Smooth muscle cell (in vitro differentiated cells): Measurements from ENCODE around the gene RUBCN. TPM values are rescaled to one million over a fixed set of nuclear protein-coding genes. Genes with fewer than 3 reads are reported as not detected.

Experiments used
- DNase-seq: peaks from one replicate; lab custom pipeline; 2025; ENCODE audit not compliant: unreplicated experiment; lab: John Stamatoyannopoulos, UW
- H2AFZ ChIP-seq: fragments of 200-600 bp; sonication (generic); 2 replicates; pipeline ENCODE4 v1.6.0; 2016; ENCODE audit warnings: antibody characterized with exemption, low read depth, mild to moderate bottlenecking
- H3F3A ChIP-seq: fragments of 200-600 bp; sonication (generic); 2 replicates; pipeline ENCODE4 v1.6.0; 2017; ENCODE audit warnings: antibody characterized with exemption, low read depth
- H3K27ac ChIP-seq: fragments of 200-600 bp; sonication (generic); 2 replicates; pipeline ENCODE4 v1.5.1; 2016; ENCODE audit warnings: low read depth, mild to moderate bottlenecking
- H3K27me3 ChIP-seq: fragments of 200-600 bp; sonication (generic); 2 replicates; pipeline ENCODE4 v1.6.1; 2016; ENCODE audit warnings: low read depth, mild to moderate bottlenecking
- H3K36me3 ChIP-seq: fragments of 200-600 bp; sonication (generic); 2 replicates; pipeline ENCODE4 v1.5.1; 2016; ENCODE audit warnings: low read depth
- H3K4me1 ChIP-seq: fragments of 200-600 bp; sonication (generic); 2 replicates; pipeline ENCODE4 v1.5.1; 2016; ENCODE audit warnings: low read depth
- H3K4me2 ChIP-seq: fragments of 200-600 bp; sonication (generic); 2 replicates; pipeline ENCODE4 v1.6.0; 2016; ENCODE audit warnings: mild to moderate bottlenecking
- H3K4me3 ChIP-seq: fragments of 200-600 bp; sonication (generic); 2 replicates; pipeline ENCODE4 v1.5.1; 2016; ENCODE audit warnings: mild to moderate bottlenecking
- H3K79me2 ChIP-seq: fragments of 200-600 bp; sonication (generic); 2 replicates; pipeline ENCODE4 v1.6.0; 2016; ENCODE audit warnings: low read depth, mild to moderate bottlenecking
- H3K9ac ChIP-seq: fragments of 200-600 bp; sonication (generic); 2 replicates; pipeline ENCODE4 v1.6.0; 2016; ENCODE audit warnings: low read depth
- H3K9me3 ChIP-seq: fragments of 200-600 bp; sonication (generic); replicated peaks from 2 replicates; pipeline ENCODE4 v1.5.1; 2016; ENCODE audit warnings: low read depth
- H4K20me1 ChIP-seq: fragments of 200-600 bp; sonication (generic); 2 replicates; pipeline ENCODE4 v1.6.0; 2016; ENCODE audit warnings: low read depth
- WGBS: methylation state at CpG from one replicate; pipeline ENCODE4 v1.1.7; 2016; ENCODE audit warnings: low lambda C conversion rate; 5-methylcytosine and 5-hydroxymethylcytosine counted together
- polyA plus RNA-seq: library from polyadenylated mRNA; unstranded; fragments of >200 nt; fragmentation: Nextera tagmentation; extraction: Ambion mirVana; gene quantifications from 2 replicates; pipeline ENCODE4 v1.2.1, GENCODE V29; 2016
- total RNA-seq: library from RNA; depleted of rRNA; stranded (reverse); fragments of >200 nt; gene quantifications from 2 replicates; pipeline ENCODE4 v1.2.3, GENCODE V29; 2014
- TF ChIP-seq, protein P1 (sequence below): fragments of 200-600 bp; sonication (generic); IDR thresholded peaks from 2 replicates; pipeline ENCODE4 v1.5.1; 2017; ENCODE audit warnings: borderline replicate concordance, mild to moderate bottlenecking, antibody characterized with exemption; ENCODE audit not compliant: insufficient read depth, poor library complexity, severe bottlenecking

Gene RUBCN
- total and polyA plus RNA-seq, 2 experiments from 2014 or later, result 7.5 to 8.3 TPM

DNA sequence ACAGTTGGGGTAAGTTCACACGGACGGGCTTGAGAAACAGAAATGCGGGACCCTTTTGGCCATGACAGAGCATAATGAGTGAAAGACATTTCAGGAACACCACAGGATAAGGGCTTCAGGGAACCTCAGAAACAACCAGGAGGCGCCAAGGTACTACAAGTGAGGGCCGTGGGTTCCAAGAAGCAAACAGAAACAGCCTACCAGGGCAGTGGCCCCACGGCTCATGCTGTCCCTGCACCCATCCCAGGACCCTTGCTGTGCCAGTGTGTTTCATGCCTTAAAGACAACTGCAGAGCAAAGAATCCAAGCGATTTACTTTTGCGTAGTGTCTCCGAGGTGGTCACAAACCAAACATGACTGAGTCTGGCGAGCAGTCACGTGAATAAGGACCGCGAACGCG is 54.0 kb downstream of the RUBCN start:
- H3K4me3 ChIP-seq, result no peak overlapping the region
- TF ChIP-seq, protein P1, sequence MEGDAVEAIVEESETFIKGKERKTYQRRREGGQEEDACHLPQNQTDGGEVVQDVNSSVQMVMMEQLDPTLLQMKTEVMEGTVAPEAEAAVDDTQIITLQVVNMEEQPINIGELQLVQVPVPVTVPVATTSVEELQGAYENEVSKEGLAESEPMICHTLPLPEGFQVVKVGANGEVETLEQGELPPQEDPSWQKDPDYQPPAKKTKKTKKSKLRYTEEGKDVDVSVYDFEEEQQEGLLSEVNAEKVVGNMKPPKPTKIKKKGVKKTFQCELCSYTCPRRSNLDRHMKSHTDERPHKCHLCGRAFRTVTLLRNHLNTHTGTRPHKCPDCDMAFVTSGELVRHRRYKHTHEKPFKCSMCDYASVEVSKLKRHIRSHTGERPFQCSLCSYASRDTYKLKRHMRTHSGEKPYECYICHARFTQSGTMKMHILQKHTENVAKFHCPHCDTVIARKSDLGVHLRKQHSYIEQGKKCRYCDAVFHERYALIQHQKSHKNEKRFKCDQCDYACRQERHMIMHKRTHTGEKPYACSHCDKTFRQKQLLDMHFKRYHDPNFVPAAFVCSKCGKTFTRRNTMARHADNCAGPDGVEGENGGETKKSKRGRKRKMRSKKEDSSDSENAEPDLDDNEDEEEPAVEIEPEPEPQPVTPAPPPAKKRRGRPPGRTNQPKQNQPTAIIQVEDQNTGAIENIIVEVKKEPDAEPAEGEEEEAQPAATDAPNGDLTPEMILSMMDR, result no peak
- 96% methylated on average over 15 of the region's 15 CpGs for WGBS
- DNase-seq, result no peak
- H3K4me2 ChIP-seq, result no peak overlapping the region
- no peak overlapping the region for H3K9ac ChIP-seq
- H3K4me1 ChIP-seq, result no peaks in the 10 kb centered on the region
- H3K27me3 ChIP-seq, result no peaks in the 10 kb centered on the region
- no peak overlapping the region for H3K27ac ChIP-seq
- no peaks in the 10 kb centered on the region for H3K36me3 ChIP-seq
- H3K79me2 ChIP-seq, result no peaks in the 10 kb centered on the region
- H3F3A ChIP-seq, result no peaks in the 10 kb centered on the region
- H3K9me3 ChIP-seq, result no peaks in the 10 kb centered on the region
- H4K20me1 ChIP-seq, result no peaks in the 10 kb centered on the region
- no peak overlapping the region for H2AFZ ChIP-seq

DNA sequence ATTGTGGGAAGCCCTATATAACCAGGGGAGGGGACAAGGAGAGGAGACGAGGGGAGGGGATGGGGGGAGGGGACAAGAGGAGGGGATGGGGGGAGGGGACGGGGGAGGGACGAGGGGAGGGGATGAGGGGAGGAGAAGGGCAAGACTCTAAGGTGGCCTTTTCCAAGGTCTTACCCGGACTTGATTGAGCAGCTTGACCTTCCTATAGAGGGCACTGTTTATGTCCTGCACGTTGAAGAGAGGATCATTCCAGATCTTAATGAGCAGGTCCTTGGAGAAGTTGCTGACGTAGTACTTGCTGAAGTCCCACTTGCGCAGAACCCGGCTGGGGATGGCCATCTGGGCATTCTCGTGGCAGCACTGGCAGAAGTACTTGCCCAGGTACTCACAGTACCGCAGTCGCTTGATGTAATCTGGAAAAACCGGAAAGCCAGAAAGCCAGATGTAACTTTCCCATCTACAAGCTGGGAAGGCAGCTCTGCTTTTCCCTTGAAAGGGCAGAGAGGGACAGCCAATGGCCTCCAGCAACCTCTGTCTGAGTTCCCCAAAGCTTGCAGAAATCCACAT is 55.7 kb downstream of the RUBCN start:
- H3K27ac ChIP-seq, result no peak overlapping the region
- no peak overlapping the region for H3K4me3 ChIP-seq
- TF ChIP-seq, protein P1, result no peak
- H3K9me3 ChIP-seq, result no peaks in the 10 kb centered on the region
- no peaks in the 10 kb centered on the region for H3K27me3 ChIP-seq
- no peaks in the 10 kb centered on the region for H3K79me2 ChIP-seq
- no peak overlapping the region for H3K9ac ChIP-seq
- H3K4me2 ChIP-seq, result no peak overlapping the region
- no peaks in the 10 kb centered on the region for H3F3A ChIP-seq
- no peak for DNase-seq
- no peaks in the 10 kb centered on the region for H4K20me1 ChIP-seq
- no peak overlapping the region for H2AFZ ChIP-seq
- no peaks in the 10 kb centered on the region for H3K4me1 ChIP-seq
- WGBS, result 91% methylated on average over 10 of the region's 12 CpGs
- H3K36me3 ChIP-seq, result no peaks in the 10 kb centered on the region

DNA sequence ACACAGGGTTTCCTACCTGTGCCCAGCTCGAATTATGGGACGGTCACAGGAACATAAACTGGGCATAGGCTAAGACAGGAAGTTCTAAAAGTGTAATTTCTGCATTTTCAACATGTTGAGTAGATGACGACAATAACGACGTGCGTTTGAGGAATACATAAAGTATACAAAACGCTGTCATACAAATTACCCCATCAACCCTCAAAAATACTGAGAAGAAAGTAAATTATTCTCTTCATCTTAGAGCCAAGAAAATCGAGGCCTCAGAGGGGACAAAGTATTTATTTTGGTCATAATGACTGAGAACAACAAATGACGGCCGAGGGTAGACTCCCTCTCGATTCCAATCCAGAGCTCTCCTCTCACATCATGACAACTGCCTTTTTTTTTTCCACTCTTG is 60.8 kb downstream of the RUBCN start:
- Histone ChIP-seq H3K9me3 (no peaks in the 10 kb centered on the region), H3K36me3 (no peaks in the 10 kb centered on the region), H3K27ac (no peak overlapping the region), H3K4me3 (no peak overlapping the region), H3K27me3 (no peaks in the 10 kb centered on the region), H3K9ac (no peak overlapping the region), H4K20me1 (no peaks in the 10 kb centered on the region), H3F3A (no peaks in the 10 kb centered on the region), H2AFZ (no peak overlapping the region), H3K4me1 (no peaks in the 10 kb centered on the region), H3K4me2 (no peak overlapping the region), H3K79me2 (no peaks in the 10 kb centered on the region)
- DNase-seq, result no peak
- TF ChIP-seq, protein P1, result no peak
- WGBS, result 95% methylated on average over 11 of the region's 11 CpGs

DNA sequence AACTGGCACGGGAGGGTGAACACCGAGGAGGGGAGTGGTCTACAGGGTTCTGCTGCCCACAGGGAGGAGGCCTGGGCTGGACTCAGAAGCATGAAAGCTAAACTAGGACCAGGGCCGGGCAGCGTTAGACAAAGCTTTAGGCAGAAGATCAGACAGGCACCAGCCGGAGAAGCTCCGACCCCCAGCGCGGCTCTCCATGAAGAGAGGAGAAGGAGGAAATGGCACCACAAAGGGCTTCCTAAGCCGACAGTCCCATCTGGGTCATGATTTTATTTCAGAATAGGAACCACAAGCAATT is 61.2 kb downstream of the RUBCN start:
- TF ChIP-seq, protein P1, result no peak
- no peaks in the 10 kb centered on the region for H3K9me3 ChIP-seq
- H3K4me2 ChIP-seq, result no peak overlapping the region
- 93% methylated on average over 9 of the region's 9 CpGs for WGBS
- H3F3A ChIP-seq, result no peaks in the 10 kb centered on the region
- no peaks in the 10 kb centered on the region for H4K20me1 ChIP-seq
- no peaks in the 10 kb centered on the region for H3K27me3 ChIP-seq
- no peak overlapping the region for H3K27ac ChIP-seq
- no peak overlapping the region for H3K4me3 ChIP-seq
- DNase-seq, result no peak
- no peak overlapping the region for H3K9ac ChIP-seq
- no peak overlapping the region for H2AFZ ChIP-seq
- no peaks in the 10 kb centered on the region for H3K4me1 ChIP-seq
- no peaks in the 10 kb centered on the region for H3K79me2 ChIP-seq
- H3K36me3 ChIP-seq, result no peaks in the 10 kb centered on the region
